HepG2 (cell line): ENCODE measurements around the gene RNASE7. TPM values are rescaled to one million over a fixed set of nuclear protein-coding genes. Genes with fewer than 3 reads are reported as not detected.
A peak's percentile ranks its signal among the peaks of the same experiment; 100 is the strongest.

Experiments used
- ATRX ChIP-seq: sonication (generic); formaldehyde crosslinking; IDR thresholded peaks from 2 replicates; pipeline ENCODE4 v1.4.0; 2020; ENCODE audit warnings: missing genetic modification reagents, borderline replicate concordance
- DNMT3B ChIP-seq: conservative IDR thresholded peaks from 2 replicates; pipeline ENCODE4 v1.6.1; 2016; ENCODE audit warnings: missing biosample characterization, control low read depth
- ELF4 ChIP-seq: sonication (generic); formaldehyde crosslinking; IDR thresholded peaks from 2 replicates; pipeline ENCODE4 v1.5.0; 2020; ENCODE audit warnings: missing genetic modification reagents, mild to moderate bottlenecking, moderate library complexity, borderline replicate concordance
- FOSL1 ChIP-seq: sonication (generic); formaldehyde crosslinking; IDR thresholded peaks from 2 replicates; pipeline ENCODE4 v1.9.0; 2021; ENCODE audit warnings: missing genetic modification reagents, borderline replicate concordance
- GABPA ChIP-seq, 2 experiments: IDR thresholded peaks; 2 replicates each; pipeline ENCODE4 v1.6.1; 2011 to 2016; ENCODE audit warnings: low read depth in 2 of 2, low read length in 1 of 2, missing biosample characterization in 1 of 2, missing genetic modification characterization in 1 of 2
- IRF1 ChIP-seq: sonication (generic); formaldehyde crosslinking; IDR thresholded peaks from 2 replicates; pipeline ENCODE4 v1.4.0; 2020; ENCODE audit warnings: low read depth, mild to moderate bottlenecking, missing genetic modification reagents
- KDM1A ChIP-seq: IDR thresholded peaks from 2 replicates; pipeline ENCODE4 v1.6.1; 2016; ENCODE audit warnings: missing compliant biosample characterization
- MED8 ChIP-seq: sonication (generic); formaldehyde crosslinking; IDR thresholded peaks from 2 replicates; pipeline ENCODE4 v1.8.1; 2023; ENCODE audit warnings: mild to moderate bottlenecking, missing genetic modification reagents; ENCODE audit not compliant: insufficient replicate concordance
- MXD1 ChIP-seq: sonication (generic); formaldehyde crosslinking; IDR thresholded peaks from 2 replicates; pipeline ENCODE4 v1.4.0; 2020; ENCODE audit warnings: mild to moderate bottlenecking, missing genetic modification reagents
- NFYC ChIP-seq: IDR thresholded peaks from 2 replicates; pipeline ENCODE4 v1.6.1; 2016; ENCODE audit warnings: missing genetic modification reagents, missing compliant biosample characterization
- SATB2 ChIP-seq: sonication (generic); formaldehyde crosslinking; IDR thresholded peaks from 2 replicates; pipeline ENCODE4 v1.5.0; 2020; ENCODE audit warnings: missing genetic modification reagents
- SMC3 ChIP-seq: IDR thresholded peaks from 2 replicates; pipeline ENCODE4 v1.6.1; 2011; ENCODE audit warnings: low read length, improper control_type of control experiment
- ZBTB4 ChIP-seq: sonication (generic); formaldehyde crosslinking; IDR thresholded peaks from 2 replicates; pipeline ENCODE4 v1.4.0; 2020; ENCODE audit warnings: missing genetic modification reagents, mild to moderate bottlenecking, borderline replicate concordance
- ZNF329 ChIP-seq: sonication (generic); formaldehyde crosslinking; IDR thresholded peaks from 2 replicates; pipeline ENCODE4 v1.9.0; 2021; ENCODE audit warnings: low read depth, mild to moderate bottlenecking, missing genetic modification reagents
- ZNF550 ChIP-seq: sonication (generic); formaldehyde crosslinking; IDR thresholded peaks from 2 replicates; pipeline ENCODE4 v1.4.0; 2020; ENCODE audit warnings: mild to moderate bottlenecking, missing genetic modification reagents, borderline replicate concordance
- ZNF558 ChIP-seq: sonication (generic); formaldehyde crosslinking; IDR thresholded peaks from 2 replicates; pipeline ENCODE4 v1.9.0; 2022; ENCODE audit warnings: mild to moderate bottlenecking, missing genetic modification reagents, borderline replicate concordance
- ZNF615 ChIP-seq: sonication (generic); formaldehyde crosslinking; IDR thresholded peaks from 2 replicates; pipeline ENCODE4 v1.5.0; 2020; ENCODE audit warnings: mild to moderate bottlenecking, missing genetic modification reagents, borderline replicate concordance
- polyA plus RNA-seq, 8 experiments: library from polyadenylated mRNA; depleted of rRNA in 3 of 8; stranded (reverse) in 7 of 8; unstranded in 1 of 8; fragments of >200 nt; fragmentation: Illumina TruSeq in 4 of 8; extraction: Trizol in 4 of 8; gene quantifications; 2 replicates each; pipeline versions ENCODE4 v1.2.1 to v1.2.3, GENCODE V29; 2011 to 2016; ENCODE audit warnings: low read depth in 4 of 8, missing spikeins in 1 of 8, mixed read lengths in 1 of 8; ENCODE audit not compliant: insufficient read depth in 1 of 8
- total RNA-seq, 5 experiments: library from RNA; depleted of rRNA; stranded (reverse); fragments of >200 nt; fragmentation: Illumina TruSeq; extraction: Trizol; gene quantifications; 2 replicates each; pipeline ENCODE4 v1.2.3, GENCODE V29; 2016; ENCODE audit warnings: low read depth in 1 of 5
- TF ChIP-seq, protein P1 (sequence below): sonication (generic); formaldehyde crosslinking; IDR thresholded peaks from 2 replicates; pipeline ENCODE4 v1.5.1; 2020; ENCODE audit warnings: mild to moderate bottlenecking, missing genetic modification reagents, borderline replicate concordance
- TF ChIP-seq, protein P2 (sequence below): sonication (generic); formaldehyde crosslinking; IDR thresholded peaks from 2 replicates; pipeline ENCODE4 v1.5.0; 2020; ENCODE audit warnings: mild to moderate bottlenecking, missing genetic modification reagents

The RNASE7 gene
- total and polyA plus RNA-seq, 2 of the 13 experiments (the other 11 are each of a cell fraction or from before 2014, with no cell fraction given), result 0.04 TPM; not detected in 1

DNA sequence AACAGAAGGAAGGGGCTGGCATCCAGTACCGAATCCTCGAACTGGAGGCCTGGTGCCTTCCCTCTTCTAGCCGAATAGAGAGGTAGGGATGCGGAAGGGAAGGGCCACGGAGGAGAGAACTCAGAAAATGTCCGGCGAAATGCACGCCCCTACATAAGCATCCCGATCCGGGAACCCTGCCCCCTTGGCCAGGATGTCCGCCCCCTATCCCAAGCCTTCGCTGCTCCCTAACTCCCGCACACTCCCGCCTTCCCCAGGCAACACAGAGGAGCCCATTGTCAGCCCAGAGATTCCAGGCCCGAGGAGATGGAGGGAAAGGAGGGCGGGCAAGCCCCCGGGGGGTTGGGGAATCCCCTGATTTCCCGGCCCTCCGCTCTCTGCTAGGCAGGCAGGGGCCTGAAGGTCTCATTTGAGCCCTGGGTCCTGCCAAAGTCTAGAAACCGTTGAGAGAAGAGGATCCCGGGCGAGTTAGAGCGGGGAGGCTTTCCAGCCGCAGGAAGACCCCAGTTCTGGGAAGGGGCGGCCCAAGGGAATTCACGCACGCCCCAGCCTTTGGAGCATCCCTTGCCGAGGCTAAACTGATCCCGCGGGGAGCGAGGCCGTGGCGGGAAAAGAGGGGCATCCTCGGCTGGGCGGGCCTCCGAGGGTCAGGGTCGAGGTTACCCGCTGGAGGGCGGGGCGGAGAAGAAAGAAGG is 27.4 kb downstream of the RNASE7 start (continued):
- no peak for TF ChIP-seq SATB2 (CRISPR knock-in tag)
- TF ChIP-seq MXD1 (CRISPR knock-in tag), result peak; percentile 30
- no peak for TF ChIP-seq IRF1 (CRISPR knock-in tag)
- 0 out of 2 replicates have a peak, but pooled peaks have one; percentile 57 for TF ChIP-seq ELF4 (CRISPR knock-in tag)
- TF ChIP-seq ZNF550 (CRISPR knock-in tag), result 0 out of 2 replicates have a peak, but pooled peaks have one; percentile 71
- no peak for TF ChIP-seq ATRX (CRISPR knock-in tag)
- TF ChIP-seq, protein P1, sequence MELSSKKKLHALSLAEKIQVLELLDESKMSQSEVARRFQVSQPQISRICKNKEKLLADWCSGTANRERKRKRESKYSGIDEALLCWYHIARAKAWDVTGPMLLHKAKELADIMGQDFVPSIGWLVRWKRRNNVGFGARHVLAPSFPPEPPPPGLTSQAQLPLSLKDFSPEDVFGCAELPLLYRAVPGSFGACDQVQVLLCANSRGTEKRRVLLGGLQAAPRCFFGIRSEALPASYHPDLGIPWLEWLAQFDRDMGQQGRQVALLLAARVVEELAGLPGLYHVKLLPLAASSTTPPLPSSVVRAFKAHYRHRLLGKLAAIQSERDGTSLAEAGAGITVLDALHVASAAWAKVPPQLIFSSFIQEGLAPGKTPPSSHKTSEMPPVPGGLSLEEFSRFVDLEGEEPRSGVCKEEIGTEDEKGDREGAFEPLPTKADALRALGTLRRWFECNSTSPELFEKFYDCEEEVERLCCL (CRISPR knock-in tag), result peak; percentile 43; the same call in 1 of the 2 replicates
- no peak; the same call in 1 of the 2 replicates for TF ChIP-seq KDM1A (CRISPR knock-in tag)
- TF ChIP-seq, protein P2, sequence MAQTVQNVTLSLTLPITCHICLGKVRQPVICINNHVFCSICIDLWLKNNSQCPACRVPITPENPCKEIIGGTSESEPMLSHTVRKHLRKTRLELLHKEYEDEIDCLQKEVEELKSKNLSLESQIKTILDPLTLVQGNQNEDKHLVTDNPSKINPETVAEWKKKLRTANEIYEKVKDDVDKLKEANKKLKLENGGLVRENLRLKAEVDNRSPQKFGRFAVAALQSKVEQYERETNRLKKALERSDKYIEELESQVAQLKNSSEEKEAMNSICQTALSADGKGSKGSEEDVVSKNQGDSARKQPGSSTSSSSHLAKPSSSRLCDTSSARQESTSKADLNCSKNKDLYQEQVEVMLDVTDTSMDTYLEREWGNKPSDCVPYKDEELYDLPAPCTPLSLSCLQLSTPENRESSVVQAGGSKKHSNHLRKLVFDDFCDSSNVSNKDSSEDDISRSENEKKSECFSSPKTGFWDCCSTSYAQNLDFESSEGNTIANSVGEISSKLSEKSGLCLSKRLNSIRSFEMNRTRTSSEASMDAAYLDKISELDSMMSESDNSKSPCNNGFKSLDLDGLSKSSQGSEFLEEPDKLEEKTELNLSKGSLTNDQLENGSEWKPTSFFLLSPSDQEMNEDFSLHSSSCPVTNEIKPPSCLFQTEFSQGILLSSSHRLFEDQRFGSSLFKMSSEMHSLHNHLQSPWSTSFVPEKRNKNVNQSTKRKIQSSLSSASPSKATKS (CRISPR knock-in tag), result no peak
- no peak for TF ChIP-seq GABPA (IDR thresholded peaks at IDR 0.05; ENCODE audit: low read depth, low read length)
- no peak for TF ChIP-seq GABPA (CRISPR knock-in tag; IDR thresholded peaks at IDR 0.05; ENCODE audit: low read depth)
- TF ChIP-seq ZNF558 (CRISPR knock-in tag), result 0 out of 2 replicates have a peak, but pooled peaks have one; percentile 30
- peak; percentile 87 for TF ChIP-seq DNMT3B (CRISPR knock-in tag)
- no peak for TF ChIP-seq FOSL1
- TF ChIP-seq ZNF615, result 0 out of 2 replicates have a peak, but pooled peaks have one; percentile 34
- peak; percentile 72 for TF ChIP-seq MED8 (CRISPR knock-in tag)
- TF ChIP-seq SMC3, result no peak
- no peak; the same call in 1 of the 2 replicates for TF ChIP-seq ZBTB4 (CRISPR knock-in tag)
- TF ChIP-seq NFYC (CRISPR knock-in tag), result no peak
- no peak for TF ChIP-seq ZNF329 (CRISPR knock-in tag)
